Measurements from ENCODE around the gene ELK4. TPM values are rescaled to one million over a fixed set of nuclear protein-coding genes. Genes with fewer than 3 reads are reported as not detected.

Gene ELK4
- total and polyA plus RNA-seq, 2 donors (not counting 3 experiments of a cell fraction or from before 2014, with no cell fraction given): 8.7 to 107 TPM

DNA sequence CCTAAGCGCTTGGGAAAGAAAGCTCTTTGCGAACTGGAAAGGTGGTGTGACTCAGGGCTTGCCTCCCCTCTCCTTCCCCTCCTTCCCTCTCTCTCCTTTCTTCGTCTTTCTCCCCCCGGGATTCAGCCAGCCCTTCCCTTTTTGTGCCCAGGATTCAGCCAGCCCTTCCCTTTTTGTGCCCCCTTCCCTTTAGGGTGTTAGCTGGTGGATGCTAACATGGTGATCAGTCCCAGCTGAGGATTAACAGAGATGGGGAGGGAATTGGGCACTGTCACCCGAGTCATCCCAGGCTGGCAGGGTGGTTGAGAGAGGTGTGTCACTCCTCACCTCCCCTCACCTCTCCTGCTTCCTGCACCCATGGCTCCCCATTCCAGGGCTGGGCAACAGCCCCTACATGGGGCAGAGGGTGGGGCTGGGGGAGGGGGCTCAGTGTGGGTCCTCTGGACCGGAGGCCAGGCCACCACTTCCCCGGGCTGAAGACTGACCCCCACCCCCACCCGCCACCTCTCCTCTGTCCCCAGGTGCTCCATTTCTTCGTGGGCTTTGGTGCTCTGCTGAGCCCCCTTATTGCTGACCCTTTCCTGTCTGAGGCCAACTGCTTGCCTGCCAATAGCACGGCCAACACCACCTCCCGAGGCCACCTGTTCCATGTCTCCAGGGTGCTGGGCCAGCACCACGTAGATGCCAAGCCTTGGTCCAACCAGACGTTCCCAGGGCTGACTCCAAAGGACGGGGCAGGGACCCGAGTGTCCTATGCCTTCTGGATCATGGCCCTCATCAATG, 51.5 kb downstream of the ELK4 start:
- Histone ChIP-seq H3K4me1 (ENCODE audit: control insufficient read depth, extremely low read depth, insufficient read depth, low read length) (peaks cover 19% of the 10 kb centered on the region), H3K27me3 (ENCODE audit: control insufficient read depth in 2 of 2, insufficient read depth in 2 of 2, low read length in 2 of 2) (peaks cover 6 to 15% of the 10 kb centered on the region in 2 experiments), H3K9me1 (replicated peaks; ENCODE audit: control insufficient read depth, extremely low read depth, insufficient read depth, low read length) (no peaks in the 10 kb centered on the region), H3K4me2 (ENCODE audit: insufficient read depth, low read length) (no peak overlapping the region), H3K36me3 (ENCODE audit: control insufficient read depth in 2 of 2, extremely low read depth in 1 of 2, insufficient read depth in 2 of 2, low read length in 2 of 2) (no peaks in the 10 kb centered on the region), H3K79me2 (ENCODE audit: control insufficient read depth, insufficient read depth, low read length) (no peaks in the 10 kb centered on the region), H4K20me1 (replicated peaks; ENCODE audit: control insufficient read depth, extremely low read depth, insufficient read depth, low read length) (no peaks in the 10 kb centered on the region), H3K9me3 (replicated peaks; ENCODE audit: control insufficient read depth, insufficient read depth, low read length) (no peaks in the 10 kb centered on the region), H3K27ac (ENCODE audit: insufficient read depth, low read depth, low read length) (no peak overlapping the region), H3K9ac (replicated peaks; ENCODE audit: extremely low read depth, insufficient read depth, low read length) (no peak overlapping the region), H2AFZ (ENCODE audit: low read depth, low read length) (no peak overlapping the region), H3K4me3 (replicated peaks in 1 of 3; ENCODE audit: insufficient read depth in 1 of 3, low read depth in 1 of 3, low read length in 3 of 3) (no peak overlapping the region)
- no peak for FAIRE-seq
- TF ChIP-seq JUN (IDR thresholded peaks at IDR 0.05; ENCODE audit: borderline replicate concordance, insufficient read depth, insufficient read length, low read depth): no peak
- TF ChIP-seq, protein P1, sequence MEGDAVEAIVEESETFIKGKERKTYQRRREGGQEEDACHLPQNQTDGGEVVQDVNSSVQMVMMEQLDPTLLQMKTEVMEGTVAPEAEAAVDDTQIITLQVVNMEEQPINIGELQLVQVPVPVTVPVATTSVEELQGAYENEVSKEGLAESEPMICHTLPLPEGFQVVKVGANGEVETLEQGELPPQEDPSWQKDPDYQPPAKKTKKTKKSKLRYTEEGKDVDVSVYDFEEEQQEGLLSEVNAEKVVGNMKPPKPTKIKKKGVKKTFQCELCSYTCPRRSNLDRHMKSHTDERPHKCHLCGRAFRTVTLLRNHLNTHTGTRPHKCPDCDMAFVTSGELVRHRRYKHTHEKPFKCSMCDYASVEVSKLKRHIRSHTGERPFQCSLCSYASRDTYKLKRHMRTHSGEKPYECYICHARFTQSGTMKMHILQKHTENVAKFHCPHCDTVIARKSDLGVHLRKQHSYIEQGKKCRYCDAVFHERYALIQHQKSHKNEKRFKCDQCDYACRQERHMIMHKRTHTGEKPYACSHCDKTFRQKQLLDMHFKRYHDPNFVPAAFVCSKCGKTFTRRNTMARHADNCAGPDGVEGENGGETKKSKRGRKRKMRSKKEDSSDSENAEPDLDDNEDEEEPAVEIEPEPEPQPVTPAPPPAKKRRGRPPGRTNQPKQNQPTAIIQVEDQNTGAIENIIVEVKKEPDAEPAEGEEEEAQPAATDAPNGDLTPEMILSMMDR (IDR thresholded peaks at IDR 0.05; ENCODE audit: extremely low read depth in 1 of 2, insufficient read depth in 1 of 2, low read depth in 1 of 2, low read length in 2 of 2): no peak
- TF ChIP-seq, protein P2, sequence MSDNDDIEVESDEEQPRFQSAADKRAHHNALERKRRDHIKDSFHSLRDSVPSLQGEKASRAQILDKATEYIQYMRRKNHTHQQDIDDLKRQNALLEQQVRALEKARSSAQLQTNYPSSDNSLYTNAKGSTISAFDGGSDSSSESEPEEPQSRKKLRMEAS (IDR thresholded peaks at IDR 0.05; ENCODE audit: insufficient read depth, insufficient read length): no peak
- TF ChIP-seq FOS (IDR thresholded peaks at IDR 0.05; ENCODE audit: borderline replicate concordance, insufficient read depth, low read length): no peak
- TF ChIP-seq POLR2A (IDR thresholded peaks at IDR 0.05; ENCODE audit: low read depth, low read length): no peak
- TF ChIP-seq MYC (IDR thresholded peaks at IDR 0.05; ENCODE audit: low read depth, low read length): no peak
- TF ChIP-seq POLR2AphosphoS5 (IDR thresholded peaks at IDR 0.05; ENCODE audit: insufficient read depth, low read depth, low read length): no peak
- no peak for TF ChIP-seq EZH2 (IDR thresholded peaks at IDR 0.05; ENCODE audit: borderline replicate concordance, low read depth, low read length, severe bottlenecking)
- TF ChIP-seq GATA2 (IDR thresholded peaks at IDR 0.05; ENCODE audit: insufficient read depth, insufficient read length, low read depth, low read length): no peak
- no peak for DNase-seq (ENCODE audit: low read depth, low spot score)
- dilution Hi-C loops (cut with MboI; ENCODE audit: extremely low pct_ligation_motif_present, low sequenced_read_pairs) (no loop called here), intact Hi-C loops (cut with micrococcal nuclease) (loop anchor here (10.0 kb wide), 1 partner anchor 56 kb away; no protein-coding TSS in a partner anchor)
- no TSS peak for BruUV-seq (replicated peaks)
- CTCF ChIA-PET: interaction anchor here (2.2 kb wide), 1 partner anchor 51 kb away, joined by 10 read pairs; no protein-coding TSS in a partner anchor
- POLR2A ChIA-PET: no interaction called here
